HG03103 (cell line): ENCODE data around the gene CENPU.

Experiments used
- ATAC-seq: cut with Tn5 transposase; IDR thresholded peaks from one replicate; pipeline ENCODE4 v1.9.1; 2021; ENCODE audit warnings: low read depth; ENCODE audit not compliant: unreplicated experiment

Gene CENPU

DNA sequence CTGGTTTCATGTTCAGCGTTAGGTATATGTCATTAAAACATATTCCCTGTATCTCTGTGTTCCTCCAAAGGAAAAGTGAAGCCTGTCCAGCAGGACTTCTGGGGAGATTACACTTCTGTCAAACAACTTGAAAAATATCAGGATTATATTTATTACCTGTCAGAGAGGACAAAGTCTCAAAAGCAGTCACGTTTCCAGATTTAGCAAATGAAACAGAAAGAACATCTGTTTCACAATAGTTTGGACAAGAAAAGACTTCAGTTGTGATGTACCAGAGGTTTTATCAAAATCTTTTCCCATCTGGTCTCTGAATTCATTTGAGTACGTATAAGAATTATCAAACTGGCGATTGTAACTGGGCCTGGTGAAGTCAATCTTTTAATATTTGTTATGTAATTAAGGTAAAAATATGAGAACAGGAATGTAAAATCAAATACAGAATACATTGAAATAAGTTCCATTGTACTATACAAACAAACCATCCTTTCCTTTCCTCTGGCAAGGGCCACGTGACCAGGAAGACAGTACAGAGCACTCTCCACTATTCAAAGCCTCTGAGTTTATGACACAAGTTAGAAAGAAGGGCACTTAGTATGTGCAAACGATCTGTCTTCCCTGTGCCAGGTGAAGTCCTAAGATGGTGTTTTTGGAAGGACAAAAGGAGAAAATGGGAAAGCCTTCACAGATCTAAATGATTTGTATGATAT, 87.8 kb downstream of the CENPU start:
- no peak for ATAC-seq

DNA sequence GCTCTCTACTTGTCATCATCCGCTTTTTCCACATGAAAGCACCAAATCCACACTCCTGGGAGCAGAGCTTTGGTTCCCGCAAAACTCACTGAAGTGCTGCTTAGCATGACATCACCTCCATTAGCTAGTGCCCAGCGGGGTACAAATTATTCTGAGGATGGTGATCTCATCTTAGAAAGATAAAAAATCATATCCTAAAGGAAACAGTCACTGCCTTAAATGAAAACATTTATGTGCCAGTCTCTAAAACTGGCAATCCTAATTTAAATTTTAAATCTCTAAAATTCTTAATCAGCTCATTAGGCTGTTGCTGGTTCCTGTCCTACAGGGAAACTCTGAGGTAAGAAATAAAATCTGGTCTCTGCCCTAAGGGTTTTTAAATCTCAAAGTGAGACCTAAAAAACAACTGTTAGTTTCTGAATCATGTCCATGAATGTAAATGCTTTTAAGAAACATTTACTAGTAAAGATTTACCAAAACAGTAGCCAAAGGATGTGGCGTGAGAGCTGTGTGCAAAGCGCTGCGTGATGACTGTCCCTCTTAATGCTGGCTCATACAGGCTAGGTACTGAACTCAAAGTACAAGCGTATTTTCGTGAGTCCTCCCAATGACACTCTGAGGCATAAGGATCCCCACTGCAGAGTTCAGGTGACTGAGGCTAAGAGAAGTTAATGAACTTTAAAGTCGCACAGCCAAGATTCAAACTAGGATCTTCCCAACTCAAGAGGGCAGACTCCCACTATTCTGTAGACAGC, 89.2 kb downstream of the CENPU start:
- ATAC-seq: no peak
